ENCODE data around the gene DGKH. TPM values are rescaled to one million over a fixed set of nuclear protein-coding genes. Genes with fewer than 3 reads are reported as not detected.
"Not testable (repeated sequence)": the region's sequence is repeated elsewhere in the genome, so short reads cannot be mapped to it uniquely, and the experiment has no call there.

DGKH gene
- total RNA-seq, 2 experiments from 2014 or later: 17.3 to 18.2 TPM

DNA sequence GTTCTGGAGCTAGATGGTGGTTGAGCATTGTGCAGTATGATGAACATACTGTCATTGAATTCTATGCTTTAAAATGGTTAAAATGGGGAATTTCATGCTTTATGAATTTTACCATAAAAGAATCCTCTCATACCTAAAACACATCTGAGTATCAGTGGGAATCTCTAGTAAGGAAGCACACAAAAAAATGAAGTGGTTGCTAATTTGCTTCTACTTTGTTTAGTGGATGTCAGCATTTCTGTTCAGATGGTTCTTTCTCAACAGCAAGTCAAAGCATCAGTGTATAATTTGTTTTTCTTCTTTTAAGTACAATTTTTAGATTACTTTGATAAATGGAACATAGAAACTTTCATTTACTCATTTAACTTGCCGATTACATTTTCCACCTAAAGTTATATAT lies 171.4 kb downstream of the DGKH start:
- H3K27me3 Mint-ChIP-seq: no peaks in the 10 kb centered on the region
- ChIA-PET CTCF (no interaction called here), POLR2A (interaction anchor here (0.5 kb wide), 1 partner anchor 52 kb away, joined by 3 read pairs; the partner anchor contains the start of gene AKAP11)
- H3K36me3 Mint-ChIP-seq (ENCODE audit: low read depth): peaks cover 22% of the 10 kb centered on the region
- H3K9me3 Mint-ChIP-seq: no peaks in the 10 kb centered on the region
- H3K4me3 Mint-ChIP-seq: no peak overlapping the region
- H3K27ac Mint-ChIP-seq: no peak overlapping the region
- no peaks in the 10 kb centered on the region for H3K4me1 Mint-ChIP-seq
- DNase-seq: no peak

DNA sequence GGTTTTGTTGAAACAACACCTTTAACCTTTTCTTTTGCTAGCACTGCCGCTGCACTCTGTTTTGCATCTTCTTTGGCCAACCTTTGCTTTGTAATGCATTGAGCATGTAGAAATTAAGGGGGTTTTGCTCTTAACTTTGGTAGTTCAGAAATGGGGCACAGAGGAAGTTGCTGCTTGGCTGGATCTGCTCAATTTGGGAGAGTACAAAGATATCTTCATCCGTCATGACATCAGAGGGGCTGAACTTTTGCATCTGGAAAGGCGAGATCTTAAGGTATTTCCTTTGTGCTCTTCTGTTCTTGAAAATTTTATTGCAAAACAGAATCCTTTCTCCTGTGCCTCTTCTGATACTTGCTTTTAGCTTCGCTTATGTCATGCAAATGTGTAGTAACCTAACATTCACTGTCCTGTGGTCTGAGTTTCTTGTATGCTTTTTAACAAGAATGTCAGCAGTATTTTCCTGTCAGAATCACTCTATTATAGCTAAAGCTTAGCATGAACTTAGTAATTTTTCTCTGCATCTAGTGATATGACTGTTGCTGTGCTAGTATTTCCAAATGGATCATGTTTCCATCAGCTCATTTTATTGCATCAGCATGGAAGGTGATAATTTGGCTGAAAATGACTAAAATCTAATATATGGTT lies 172.8 kb downstream of the DGKH start:
- Mint-ChIP-seq H3K27ac (no peak overlapping the region), H3K27me3 (no peaks in the 10 kb centered on the region), H3K4me3 (no peak overlapping the region), H3K4me1 (no peaks in the 10 kb centered on the region), H3K36me3 (ENCODE audit: low read depth) (peaks cover 34% of the 10 kb centered on the region), H3K9me3 (no peaks in the 10 kb centered on the region)
- no peak for DNase-seq
- POLR2A ChIA-PET: no interaction called here
- CTCF ChIA-PET: no interaction called here

- no peaks in the 10 kb centered on the region for H3K4me1 Mint-ChIP-seq
- ChIA-PET POLR2A (no interaction called here), CTCF (no interaction called here)
- H3K27ac Mint-ChIP-seq: no peak overlapping the region
- H3K36me3 Mint-ChIP-seq (ENCODE audit: low read depth): peaks cover 40% of the 10 kb centered on the region
- no peaks in the 10 kb centered on the region for H3K9me3 Mint-ChIP-seq
- H3K27me3 Mint-ChIP-seq: no peaks in the 10 kb centered on the region
- H3K4me3 Mint-ChIP-seq: no peak overlapping the region
- no peak for DNase-seq
These were observed 175.2 kb downstream of the DGKH start for GRCh38 chr13:42223681-42224080.

DNA sequence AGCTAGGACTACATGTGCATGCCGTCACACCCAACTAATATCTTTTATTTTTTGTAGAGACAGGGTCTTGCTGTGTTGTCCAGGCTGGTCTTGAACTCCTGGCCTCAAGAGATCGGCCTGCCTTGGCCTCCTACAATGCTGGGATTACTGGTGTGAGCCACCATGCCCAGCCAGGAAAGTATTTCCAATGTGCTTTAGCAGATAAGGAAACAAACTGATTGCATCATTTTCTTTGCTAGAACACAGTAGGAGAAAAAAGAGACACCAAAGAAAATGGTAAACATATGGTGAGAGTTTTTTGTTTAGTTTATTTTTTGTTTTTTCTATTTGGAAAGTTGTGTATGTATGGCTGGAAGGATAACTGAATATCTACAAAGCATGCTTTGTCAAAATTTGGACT lies 176.6 kb downstream of the DGKH start:
- ChIA-PET CTCF (no interaction called here), POLR2A (no interaction called here)
- DNase-seq: no peak
- Mint-ChIP-seq H3K27ac (no peak overlapping the region), H3K9me3 (no peaks in the 10 kb centered on the region), H3K27me3 (no peaks in the 10 kb centered on the region), H3K4me3 (no peak overlapping the region), H3K36me3 (ENCODE audit: low read depth) (peaks cover 46% of the 10 kb centered on the region), H3K4me1 (no peaks in the 10 kb centered on the region)

DNA sequence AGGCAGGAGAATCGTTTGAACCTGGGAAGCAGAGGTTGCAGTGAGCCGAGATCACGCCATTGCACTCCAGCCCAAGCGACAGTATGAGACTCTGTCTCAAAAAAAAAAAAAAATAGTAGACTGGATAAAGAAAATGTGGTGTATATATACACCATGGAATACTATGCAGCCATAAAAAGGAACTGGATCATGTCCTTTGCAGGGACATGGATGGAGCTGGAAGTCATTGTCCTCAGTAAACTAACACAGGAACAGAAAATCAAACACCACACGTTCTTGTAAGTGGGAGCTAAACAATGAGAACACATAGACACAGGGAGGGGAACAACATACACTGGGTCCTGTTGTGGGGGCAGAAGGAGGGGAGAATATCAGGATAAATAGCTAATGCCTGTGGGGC lies 178.3 kb downstream of the DGKH start:
- POLR2A ChIA-PET, H3K9me3 Mint-ChIP-seq, DNase-seq, H3K27ac Mint-ChIP-seq, H3K4me3 Mint-ChIP-seq, H3K4me1 Mint-ChIP-seq, H3K27me3 Mint-ChIP-seq: not testable (repeated sequence)
- peaks cover 37% of the 10 kb centered on the region for H3K36me3 Mint-ChIP-seq (ENCODE audit: low read depth)
- CTCF ChIA-PET: interaction anchor here (0.6 to 0.7 kb wide), 2 partner anchors 792 to 895 kb away, joined by 3 to 5 read pairs; no protein-coding TSS in a partner anchor

GRCh38 chr13:42228527-42228926 lies 180.1 kb downstream of the DGKH start:
- no peak overlapping the region for H3K27ac Mint-ChIP-seq
- ChIA-PET POLR2A (no interaction called here), CTCF (no interaction called here)
- H3K27me3 Mint-ChIP-seq: no peaks in the 10 kb centered on the region
- H3K4me1 Mint-ChIP-seq: no peaks in the 10 kb centered on the region
- H3K4me3 Mint-ChIP-seq: no peak overlapping the region
- no peaks in the 10 kb centered on the region for H3K9me3 Mint-ChIP-seq
- H3K36me3 Mint-ChIP-seq (ENCODE audit: low read depth): peaks cover 33% of the 10 kb centered on the region
- no peak for DNase-seq

GRCh38 chr13:42229287-42229686 lies 180.8 kb downstream of the DGKH start:
- Mint-ChIP-seq H3K27ac (no peak overlapping the region), H3K36me3 (ENCODE audit: low read depth) (peaks cover 31% of the 10 kb centered on the region), H3K4me1 (no peaks in the 10 kb centered on the region), H3K27me3 (no peaks in the 10 kb centered on the region), H3K9me3 (no peaks in the 10 kb centered on the region), H3K4me3 (no peak overlapping the region)
- POLR2A ChIA-PET: no interaction called here
- DNase-seq: no peak
- CTCF ChIA-PET: no interaction called here

DNA sequence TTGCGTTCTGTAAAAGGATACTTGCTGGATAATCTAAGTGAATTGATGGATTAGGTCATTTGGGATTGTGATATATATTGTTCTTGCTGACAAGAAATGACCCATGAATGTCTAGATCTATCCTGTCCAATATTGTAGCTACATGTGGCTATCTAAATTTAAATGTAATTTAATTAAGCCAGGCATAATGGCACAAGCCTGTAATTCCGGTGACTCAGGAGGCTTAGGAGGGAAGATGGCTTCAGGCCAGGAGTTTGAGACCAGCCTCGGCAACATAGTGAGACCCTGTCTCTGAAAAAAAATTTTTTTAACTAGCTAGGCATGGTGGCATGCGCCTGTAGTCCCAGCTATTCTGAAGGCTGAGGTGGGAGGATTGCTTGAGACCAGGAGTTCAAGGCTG lies 184.2 kb downstream of the DGKH start:
- H3K9me3 Mint-ChIP-seq: no peaks in the 10 kb centered on the region
- H3K27me3 Mint-ChIP-seq: no peaks in the 10 kb centered on the region
- DNase-seq: no peak
- no peak overlapping the region for H3K27ac Mint-ChIP-seq
- ChIA-PET POLR2A (no interaction called here), CTCF (no interaction called here)
- peaks cover 11% of the 10 kb centered on the region for H3K36me3 Mint-ChIP-seq (ENCODE audit: low read depth)
- H3K4me1 Mint-ChIP-seq: no peaks in the 10 kb centered on the region
- H3K4me3 Mint-ChIP-seq: no peak overlapping the region

DNA sequence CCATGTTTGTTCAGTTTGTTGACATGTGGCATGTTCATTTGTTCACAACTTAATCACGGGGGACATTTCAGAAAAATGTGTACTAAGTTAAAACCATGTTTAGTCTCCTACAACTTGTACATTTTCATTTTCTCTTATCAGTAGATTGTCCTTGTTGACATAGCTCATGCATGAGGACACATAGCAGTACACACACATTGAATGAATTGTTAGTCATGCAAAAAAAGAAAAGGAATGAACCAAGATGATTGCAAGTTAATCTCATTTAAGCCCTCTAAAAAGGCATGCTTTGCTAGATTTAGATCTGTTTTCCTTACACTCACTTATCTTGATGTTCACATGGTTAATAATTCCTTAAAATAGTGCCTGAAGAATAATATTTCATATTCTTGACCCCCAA lies 185.3 kb downstream of the DGKH start:
- H3K27me3 Mint-ChIP-seq: no peaks in the 10 kb centered on the region
- DNase-seq: no peak
- ChIA-PET CTCF (interaction anchor here (1.5 kb wide), 1 partner anchor 21 kb away, joined by 3 read pairs; no protein-coding TSS in a partner anchor), POLR2A (no interaction called here)
- H3K36me3 Mint-ChIP-seq (ENCODE audit: low read depth): peaks cover 10% of the 10 kb centered on the region
- H3K27ac Mint-ChIP-seq: no peak overlapping the region
- H3K9me3 Mint-ChIP-seq: no peaks in the 10 kb centered on the region
- H3K4me3 Mint-ChIP-seq: no peak overlapping the region
- H3K4me1 Mint-ChIP-seq: no peaks in the 10 kb centered on the region

GRCh38 chr13:42239161-42239560 lies 190.7 kb downstream of the DGKH start:
- ChIA-PET CTCF (no interaction called here), POLR2A (no interaction called here)
- Mint-ChIP-seq H3K27ac (no peak overlapping the region), H3K4me3 (no peak overlapping the region), H3K4me1 (no peaks in the 10 kb centered on the region), H3K9me3 (no peaks in the 10 kb centered on the region), H3K27me3 (no peaks in the 10 kb centered on the region), H3K36me3 (ENCODE audit: low read depth) (peaks cover 3% of the 10 kb centered on the region)
- DNase-seq: no peak

DNA sequence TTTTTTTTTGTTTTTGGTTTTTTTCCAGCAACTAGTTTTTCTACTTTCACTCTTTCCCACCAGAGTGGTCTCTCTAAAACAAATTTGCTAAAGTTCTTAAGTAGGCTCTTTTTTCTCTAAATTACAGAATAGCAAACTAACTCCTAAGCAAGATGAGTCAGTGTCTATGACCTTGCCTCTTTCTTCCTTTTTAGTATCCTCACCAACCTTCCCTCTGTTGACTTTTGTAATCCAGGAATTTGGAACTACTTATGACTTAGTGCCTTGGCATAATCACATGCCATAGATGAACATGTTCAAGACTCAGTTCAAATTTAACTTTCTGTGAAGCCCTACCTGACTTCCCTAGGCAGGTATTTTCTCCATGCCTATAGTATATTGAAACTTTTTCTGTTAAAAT lies 191.2 kb downstream of the DGKH start:
- Mint-ChIP-seq H3K4me1 (no peaks in the 10 kb centered on the region), H3K9me3 (no peaks in the 10 kb centered on the region), H3K27ac (no peak overlapping the region), H3K4me3 (no peak overlapping the region), H3K27me3 (no peaks in the 10 kb centered on the region), H3K36me3 (ENCODE audit: low read depth) (peaks cover 3% of the 10 kb centered on the region)
- ChIA-PET CTCF (no interaction called here), POLR2A (no interaction called here)
- no peak for DNase-seq

DNA sequence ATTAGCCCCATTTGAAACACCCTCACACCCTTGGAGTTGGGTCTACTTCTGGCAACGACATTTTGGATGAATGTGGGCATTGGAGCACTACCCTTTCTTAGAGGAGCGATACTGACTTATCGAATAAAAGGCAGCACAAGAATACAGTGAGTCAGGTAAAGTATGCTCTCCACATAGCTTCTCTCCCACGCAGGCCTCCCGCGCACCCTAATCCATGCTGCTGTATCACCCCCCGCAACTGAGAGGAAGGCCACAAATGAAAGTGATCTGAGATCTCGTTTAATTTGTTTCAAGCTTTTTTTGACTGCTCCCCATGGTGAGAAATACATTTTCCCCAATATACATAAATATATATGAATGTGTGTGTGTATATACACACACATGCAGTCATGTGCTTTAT lies 198.1 kb downstream of the DGKH start:
- DNase-seq: no peak
- Mint-ChIP-seq H3K4me1 (no peaks in the 10 kb centered on the region), H3K36me3 (ENCODE audit: low read depth) (peaks cover 2% of the 10 kb centered on the region), H3K27ac (no peak overlapping the region), H3K27me3 (peaks cover 3% of the 10 kb centered on the region), H3K4me3 (no peak overlapping the region), H3K9me3 (no peaks in the 10 kb centered on the region)
- POLR2A ChIA-PET: no interaction called here
- CTCF ChIA-PET: interaction anchor here (0.6 kb wide), 1 partner anchor 1243 kb away, joined by 4 read pairs; no protein-coding TSS in a partner anchor

GRCh38 chr13:42247883-42248282 lies 199.4 kb downstream of the DGKH start:
- Mint-ChIP-seq H3K9me3 (no peaks in the 10 kb centered on the region), H3K4me3 (no peak overlapping the region), H3K27ac (no peak overlapping the region), H3K27me3 (peaks cover 5% of the 10 kb centered on the region), H3K36me3 (ENCODE audit: low read depth) (peaks cover 1% of the 10 kb centered on the region), H3K4me1 (no peaks in the 10 kb centered on the region)
- DNase-seq: no peak
- POLR2A ChIA-PET: no interaction called here
- CTCF ChIA-PET: interaction anchor here (0.6 to 1.5 kb wide), 2 partner anchors 14 to 34 kb away, joined by 3 to 5 read pairs; no protein-coding TSS in a partner anchor

DNA sequence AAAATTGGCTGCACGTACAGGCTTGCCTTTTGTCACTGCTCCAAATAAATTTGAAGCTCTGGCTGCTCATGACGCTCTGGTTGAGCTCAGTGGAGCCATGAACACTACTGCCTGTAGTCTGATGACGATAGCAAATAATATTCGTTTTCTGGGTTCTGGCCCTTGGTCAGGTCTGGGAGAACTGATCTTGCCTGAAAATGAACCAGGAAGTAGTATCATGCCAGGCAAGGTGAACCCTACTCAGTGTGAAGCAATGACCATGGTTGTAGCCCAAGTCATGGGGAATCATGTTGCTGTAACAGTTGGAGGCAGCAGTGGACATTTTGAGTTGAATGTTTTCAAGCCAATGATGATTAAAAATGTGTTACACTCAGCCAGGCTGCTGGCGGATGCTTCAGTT lies 207.4 kb downstream of the DGKH start:
- POLR2A ChIA-PET: no interaction called here
- Mint-ChIP-seq H3K9me3 (peaks cover 5% of the 10 kb centered on the region), H3K36me3 (ENCODE audit: low read depth) (peaks cover 4% of the 10 kb centered on the region), H3K4me1 (peaks cover 13% of the 10 kb centered on the region), H3K27me3 (peaks cover 8% of the 10 kb centered on the region), H3K27ac (no peak overlapping the region), H3K4me3 (no peak overlapping the region)
- DNase-seq: no peak
- CTCF ChIA-PET: no interaction called here

All from activated CD4-positive, alpha-beta T cell treated with anti-CD3 and anti-CD28 coated beads, Interleukin-2, amount 10 ng/mL, durations not matched to agents 7 days and 5 days (primary cell).